DLD1 (cell line): ENCODE data around the gene KLF2.

ENCODE experiments used
- in situ Hi-C: cut with HindIII; loops from 2 replicates; pipeline ENCODE4 v1.10.0; 2017; ENCODE audit warnings: low sequenced_read_pairs

Gene KLF2

GRCh38 chr19:16375157-16375935, 50.7 kb downstream of the KLF2 start:
- in situ Hi-C loops, result no loop called here

DNA sequence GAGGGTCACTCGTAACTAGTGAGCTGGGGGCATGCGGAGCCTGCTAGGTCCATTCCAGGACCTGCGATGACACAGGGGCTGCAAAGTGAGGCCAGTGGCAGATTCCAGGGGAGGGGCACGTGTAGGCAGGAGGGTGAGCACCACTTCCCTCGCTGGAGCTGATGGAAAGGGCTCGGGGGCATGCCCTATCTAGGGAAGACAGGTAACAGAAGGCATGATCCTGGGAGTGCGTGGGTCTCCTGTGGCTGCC, 51.2 kb downstream of the KLF2 start:
- in situ Hi-C loops, result no loop called here

GRCh38 chr19:16376241-16376640, 51.6 kb downstream of the KLF2 start:
- in situ Hi-C loops, result no loop called here

DNA sequence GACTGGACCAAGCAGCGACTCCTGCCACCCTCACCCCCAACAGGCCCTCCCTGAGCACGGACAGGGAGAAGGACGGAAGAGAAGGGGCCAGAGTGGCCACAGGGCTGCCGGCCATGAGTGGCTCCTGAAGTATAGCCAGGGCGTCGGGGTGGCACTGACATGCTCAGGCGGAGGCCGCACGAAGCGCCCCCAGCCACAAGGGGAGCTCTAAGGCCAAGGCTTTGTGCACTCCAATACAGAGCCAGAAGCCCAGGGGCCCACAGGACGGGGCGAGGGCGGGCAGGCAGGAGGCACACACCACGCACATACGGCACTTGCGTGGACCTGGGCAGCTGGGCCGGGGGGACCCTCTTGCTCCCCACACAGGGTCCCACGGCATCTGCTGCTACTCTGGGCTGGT, 52.0 kb downstream of the KLF2 start:
- in situ Hi-C loops, result no loop called here

DNA sequence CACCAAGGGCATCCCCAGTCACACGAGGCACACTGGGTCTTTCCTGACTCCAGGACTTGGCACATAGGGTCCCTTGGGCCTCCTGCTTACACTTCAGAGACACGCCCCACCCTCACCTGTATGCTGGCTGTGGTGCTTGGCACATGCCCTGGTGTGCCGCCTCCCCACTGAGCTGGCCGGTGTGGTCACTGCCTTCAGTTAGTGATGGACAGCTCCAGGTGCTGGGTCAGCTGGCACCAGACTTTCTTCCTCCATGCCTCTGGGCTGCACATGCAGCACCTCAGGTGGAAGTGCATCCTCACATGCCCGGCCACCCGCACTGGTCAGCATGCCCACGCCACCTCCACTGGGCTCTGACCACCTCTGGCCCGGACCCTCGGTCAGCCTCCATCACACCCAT, 52.9 kb downstream of the KLF2 start:
- in situ Hi-C loops, result no loop called here
